Large intestine (tissue), 3 donors: ENCODE data around the gene RTRAF. TPM values are rescaled to one million over a fixed set of nuclear protein-coding genes. Genes with fewer than 3 reads are reported as not detected.
A peak's percentile ranks its signal among the peaks of the same experiment; 100 is the strongest.

Experiments used
- DNase-seq, 2 donors: peaks; one replicate each; pipeline versions ENCODE4 v3.0.0 to v3.0.0-alpha.2; 2013
- H3K27ac ChIP-seq: one replicate; pipeline ENCODE4 v1.5.1; 2013; ENCODE audit warnings: low read length
- H3K27me3 ChIP-seq: 2 replicates; pipeline ENCODE4 v1.6.1; 2013; ENCODE audit warnings: low read length; ENCODE audit not compliant: control insufficient read depth, insufficient read depth
- H3K36me3 ChIP-seq: 2 replicates; pipeline ENCODE4 v1.6.1; 2013; ENCODE audit warnings: low read length; ENCODE audit not compliant: control insufficient read depth, insufficient read depth
- H3K4me1 ChIP-seq: one replicate; pipeline ENCODE4 v1.6.1; 2013; ENCODE audit warnings: low read length; ENCODE audit not compliant: control insufficient read depth, insufficient read depth
- H3K4me3 ChIP-seq: one replicate; pipeline ENCODE4 v1.5.1; 2013; ENCODE audit warnings: low read length
- H3K9me3 ChIP-seq: one replicate; pipeline ENCODE4 v1.6.1; 2013; ENCODE audit warnings: mild to moderate bottlenecking, low read depth, low read length, moderate library complexity; ENCODE audit not compliant: control insufficient read depth
- WGBS: methylation state at CpG from one replicate; pipeline ENCODE4 v1.1.5; 2013; ENCODE audit warnings: low lambda C conversion rate; ENCODE audit not compliant: insufficient coverage; 5-methylcytosine and 5-hydroxymethylcytosine counted together
- polyA plus RNA-seq: library from polyadenylated mRNA; unstranded; fragments of 120-200 nt; gene quantifications from one replicate; pipeline ENCODE4 v1.2.1, GENCODE V29; 2013

The RTRAF gene
- polyA plus RNA-seq, 1 donor: 196 TPM

DNA sequence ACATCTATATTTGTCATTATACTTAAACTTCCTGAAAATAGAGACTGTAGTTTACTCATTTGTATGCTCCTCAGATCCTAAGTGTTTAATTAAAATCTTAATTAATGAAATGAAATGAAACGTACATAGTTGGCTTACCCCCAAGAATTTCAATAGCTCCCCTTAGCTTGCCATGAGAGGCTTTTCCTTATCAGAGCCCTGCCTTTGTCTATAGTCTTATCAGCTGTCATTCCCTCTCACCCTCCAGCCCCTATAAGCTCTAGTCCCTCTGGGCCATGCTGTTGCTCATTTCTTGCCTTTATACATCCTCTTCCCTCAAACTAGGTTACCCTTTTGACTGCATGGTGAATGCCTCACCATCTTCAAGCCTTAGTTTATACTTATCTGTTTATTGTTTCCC, 1.1 kb upstream of the RTRAF start:
- no peaks in the 10 kb centered on the region for H3K27me3 ChIP-seq
- no CpG with 5 or more reads among the region's 1 CpG for whole genome bisulfite sequencing
- no peak overlapping the region for H3K4me3 ChIP-seq
- no peak overlapping the region for H3K27ac ChIP-seq
- peaks cover 6% of the 10 kb centered on the region for H3K4me1 ChIP-seq
- no peak for DNase-seq
- H3K36me3 ChIP-seq: peaks cover 8% of the 10 kb centered on the region
- peaks cover 2% of the 10 kb centered on the region for H3K9me3 ChIP-seq

DNA sequence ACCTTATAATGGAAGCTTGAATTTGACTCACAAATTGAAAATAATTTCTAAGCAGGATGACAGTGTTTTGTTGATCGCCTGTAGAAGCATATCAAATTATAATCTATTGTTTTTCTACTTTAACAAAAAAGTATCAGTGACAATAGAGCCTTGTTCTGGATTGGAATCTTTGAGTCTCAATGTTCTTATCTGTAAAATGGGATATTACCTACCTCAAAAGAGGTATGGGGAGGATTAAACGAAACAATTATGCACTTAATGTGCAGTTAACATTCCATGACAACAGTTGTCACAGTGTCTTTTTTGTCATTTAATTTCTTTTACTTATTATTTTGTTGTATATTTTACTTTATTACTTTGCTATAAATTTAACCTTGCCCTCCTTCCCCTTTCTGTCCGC, 1.1 kb downstream of the RTRAF start:
- H3K4me1 ChIP-seq: peaks cover 6% of the 10 kb centered on the region
- no peak for DNase-seq
- no peaks in the 10 kb centered on the region for H3K27me3 ChIP-seq
- WGBS: 89% methylated on average over 2 of the region's 3 CpGs
- H3K27ac ChIP-seq: no peak overlapping the region
- H3K4me3 ChIP-seq: peak overlapping the region; percentile 95
- H3K36me3 ChIP-seq: peaks cover 25% of the 10 kb centered on the region
- H3K9me3 ChIP-seq: peaks cover 2% of the 10 kb centered on the region

DNA sequence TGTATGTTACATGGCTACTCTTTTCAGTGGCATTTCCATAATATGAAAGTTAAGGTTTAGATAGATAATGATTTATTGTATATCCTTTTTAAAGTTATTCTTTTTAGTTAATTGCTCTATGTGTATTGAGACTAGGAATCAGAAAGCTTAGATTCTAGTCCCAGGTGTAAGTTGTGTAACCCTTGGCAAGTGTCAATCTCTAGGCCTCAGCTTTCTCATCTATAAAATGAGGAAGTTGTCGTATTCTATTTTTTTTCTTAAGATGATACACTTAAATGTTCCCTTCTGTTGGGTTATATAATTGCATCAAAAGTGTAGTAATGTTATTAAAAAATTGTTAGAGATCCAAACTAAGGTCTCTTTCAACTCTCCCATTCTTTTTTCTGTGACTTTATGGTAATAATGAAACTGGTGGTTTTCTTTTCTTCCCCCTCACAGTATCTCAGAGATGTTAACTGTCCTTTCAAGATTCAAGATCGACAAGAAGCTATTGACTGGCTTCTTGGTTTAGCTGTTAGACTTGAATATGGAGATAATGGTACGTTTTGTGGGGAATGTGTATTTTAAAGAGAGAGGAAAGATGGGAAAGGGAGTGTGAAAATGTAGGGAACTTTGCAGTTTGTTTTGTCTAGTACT, 4.1 kb downstream of the RTRAF start:
- H3K27me3 ChIP-seq: no peaks in the 10 kb centered on the region
- WGBS: 100% methylated on average over 2 of the region's 3 CpGs
- peaks cover 29% of the 10 kb centered on the region for H3K36me3 ChIP-seq
- no peak for DNase-seq
- no peak overlapping the region for H3K27ac ChIP-seq
- peaks cover 4% of the 10 kb centered on the region for H3K4me1 ChIP-seq
- H3K4me3 ChIP-seq: no peak overlapping the region
- H3K9me3 ChIP-seq: peaks cover 2% of the 10 kb centered on the region

DNA sequence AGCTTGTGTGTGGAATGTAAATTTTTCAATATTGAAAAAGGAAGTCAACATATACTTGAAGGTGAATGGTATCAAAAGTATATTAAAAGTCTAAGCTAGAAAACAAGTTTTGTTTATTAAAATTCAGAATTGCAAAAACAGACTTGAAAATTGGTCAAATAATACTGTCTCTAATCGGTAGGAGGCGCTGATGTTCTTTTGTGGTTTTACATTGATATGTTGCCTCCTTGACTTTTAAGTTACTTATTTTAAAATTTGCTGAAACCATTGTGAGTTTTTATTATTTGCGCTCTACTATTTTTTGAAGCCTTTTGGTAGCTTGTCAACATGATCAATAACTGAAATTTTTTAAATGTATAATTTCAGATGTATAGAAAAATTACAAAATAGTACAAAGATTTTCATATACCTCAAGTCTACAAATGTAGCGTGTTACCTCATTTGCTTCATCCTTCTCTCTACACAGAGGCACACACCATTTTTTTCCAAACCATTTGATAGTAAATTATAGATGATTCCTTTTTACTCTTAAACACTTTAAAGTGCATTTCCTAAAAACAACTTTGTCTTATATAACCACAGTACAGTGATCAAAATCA, 6.9 kb downstream of the RTRAF start:
- DNase-seq: peak in 1 of 2 donors; percentile 14
- H3K36me3 ChIP-seq: peaks cover 33% of the 10 kb centered on the region
- no peak overlapping the region for H3K27ac ChIP-seq
- WGBS: 53% methylated on average over 3 of the region's 4 CpGs
- no peaks in the 10 kb centered on the region for H3K9me3 ChIP-seq
- no peak overlapping the region for H3K4me3 ChIP-seq
- H3K27me3 ChIP-seq: no peaks in the 10 kb centered on the region
- H3K4me1 ChIP-seq: no peaks in the 10 kb centered on the region

- no peak for DNase-seq
- H3K4me1 ChIP-seq: no peaks in the 10 kb centered on the region
- no peaks in the 10 kb centered on the region for H3K9me3 ChIP-seq
- H3K4me3 ChIP-seq: no peak overlapping the region
- H3K27ac ChIP-seq: no peak overlapping the region
- H3K27me3 ChIP-seq: no peaks in the 10 kb centered on the region
- H3K36me3 ChIP-seq: peaks cover 43% of the 10 kb centered on the region
Observed at GRCh38 chr14:51998348-51998747, 9.0 kb downstream of the RTRAF start.

- WGBS: no CpG with 5 or more reads among the region's 2 CpGs
- Histone ChIP-seq H3K27ac (no peak overlapping the region), H3K36me3 (peaks cover 42% of the 10 kb centered on the region)
Observed at GRCh38 chr14:51999084-51999483, 9.7 kb downstream of the RTRAF start.

GRCh38 chr14:52000019-52000582, 10.8 kb downstream of the RTRAF start:
- Histone ChIP-seq H3K27ac (no peak overlapping the region), H3K9me3 (no peaks in the 10 kb centered on the region), H3K4me1 (no peaks in the 10 kb centered on the region), H3K27me3 (no peaks in the 10 kb centered on the region), H3K4me3 (no peak overlapping the region), H3K36me3 (peaks cover 45% of the 10 kb centered on the region)
- 85% methylated on average over 2 of the region's 3 CpGs for WGBS
- no peak for DNase-seq

More at GRCh38 chr14:51999084-51999483, 9.7 kb downstream of the RTRAF start:
- Histone ChIP-seq H3K9me3 (no peaks in the 10 kb centered on the region), H3K4me3 (no peak overlapping the region), H3K27me3 (no peaks in the 10 kb centered on the region), H3K4me1 (no peaks in the 10 kb centered on the region)
- DNase-seq: no peak

GRCh38 chr14:52000696-52001095, 11.3 kb downstream of the RTRAF start:
- H3K36me3 ChIP-seq: peaks cover 45% of the 10 kb centered on the region
- H3K27ac ChIP-seq: no peak overlapping the region
- DNase-seq: no peak
- 65% methylated on average over 2 of the region's 3 CpGs for WGBS
- H3K27me3 ChIP-seq: no peaks in the 10 kb centered on the region
- H3K4me3 ChIP-seq: no peak overlapping the region
- no peaks in the 10 kb centered on the region for H3K9me3 ChIP-seq
- H3K4me1 ChIP-seq: no peaks in the 10 kb centered on the region

DNA sequence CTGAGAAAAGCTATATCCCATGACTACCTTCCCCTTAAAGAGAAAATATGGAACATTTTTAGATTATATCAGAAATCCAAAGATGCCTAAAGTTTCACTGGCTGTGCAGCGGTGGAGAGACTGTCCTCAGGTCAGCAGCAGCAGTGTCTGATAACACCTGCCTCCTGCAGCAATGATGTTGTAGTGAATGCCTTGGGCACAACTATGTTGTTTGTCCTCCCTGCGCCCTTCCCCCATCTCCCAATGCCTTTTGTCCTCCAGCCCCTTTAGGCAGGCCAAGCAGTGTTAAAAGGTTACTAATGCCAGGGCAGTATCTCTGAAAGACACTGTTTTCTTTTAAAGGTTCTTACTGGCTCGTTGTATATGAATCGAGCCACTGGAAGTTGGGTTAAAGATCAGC, 13.2 kb downstream of the RTRAF start:
- Histone ChIP-seq H3K36me3 (peaks cover 59% of the 10 kb centered on the region), H3K4me3 (no peak overlapping the region), H3K27me3 (no peaks in the 10 kb centered on the region), H3K27ac (no peak overlapping the region), H3K9me3 (no peaks in the 10 kb centered on the region), H3K4me1 (no peaks in the 10 kb centered on the region)
- no peak for DNase-seq
- no CpG with 5 or more reads among the region's 4 CpGs for WGBS

GRCh38 chr14:52003324-52003723, 14.0 kb downstream of the RTRAF start:
- no peak for DNase-seq
- no peaks in the 10 kb centered on the region for H3K4me1 ChIP-seq
- WGBS: 29% methylated on average over 1 of the region's 3 CpGs
- peaks cover 66% of the 10 kb centered on the region for H3K36me3 ChIP-seq
- no peak overlapping the region for H3K4me3 ChIP-seq
- H3K9me3 ChIP-seq: no peaks in the 10 kb centered on the region
- H3K27me3 ChIP-seq: no peaks in the 10 kb centered on the region
- no peak overlapping the region for H3K27ac ChIP-seq

- no peaks in the 10 kb centered on the region for H3K27me3 ChIP-seq
- peaks cover 85% of the 10 kb centered on the region for H3K36me3 ChIP-seq
- no peak for DNase-seq
- H3K4me1 ChIP-seq: no peaks in the 10 kb centered on the region
- WGBS: no CpG with 5 or more reads among the region's 2 CpGs
- H3K9me3 ChIP-seq: no peaks in the 10 kb centered on the region
- no peak overlapping the region for H3K4me3 ChIP-seq
- H3K27ac ChIP-seq: no peak overlapping the region
Observed at GRCh38 chr14:52005625-52006024, 16.3 kb downstream of the RTRAF start.
